Left ventricle myocardium inferior (tissue), 1 donor: ENCODE data around the gene ZNF468. TPM values are rescaled to one million over a fixed set of nuclear protein-coding genes. Genes with fewer than 3 reads are reported as not detected.
A peak's percentile ranks its signal among the peaks of the same experiment; 100 is the strongest.
"Not testable (repeated sequence)": the region's sequence is repeated elsewhere in the genome, so short reads cannot be mapped to it uniquely, and the experiment has no call there.

ENCODE experiments used
- DNase-seq: peaks from one replicate; pipeline ENCODE4 v3.0.0-alpha.2; 2020
- H3K27ac ChIP-seq: fragments of 200-600 bp; replicated peaks from 2 replicates; pipeline ENCODE4 v1.8.0; 2021
- H3K27me3 ChIP-seq: fragments of 200-600 bp; 2 replicates; pipeline ENCODE4 v1.8.0; 2021; ENCODE audit warnings: low read depth
- H3K36me3 ChIP-seq: fragments of 200-600 bp; 2 replicates; pipeline ENCODE4 v1.8.0; 2021
- H3K4me1 ChIP-seq: fragments of 200-600 bp; 2 replicates; pipeline ENCODE4 v1.8.0; 2021
- H3K4me3 ChIP-seq: fragments of 200-600 bp; 2 replicates; pipeline ENCODE4 v1.8.0; 2021; ENCODE audit warnings: mild to moderate bottlenecking, moderate library complexity
- H3K9me3 ChIP-seq: fragments of 200-600 bp; replicated peaks from 2 replicates; pipeline ENCODE4 v1.8.0; 2021
- intact Hi-C: fragments of 100-400 bp; cut with micrococcal nuclease; formaldehyde crosslinking; loops from one replicate; pipeline ENCODE4 v1.11.0; 2022
- total RNA-seq: library from RNA; stranded (reverse); fragmentation: NEBNext Ultra II Directional; extraction: Animal tissue kit (Norgen Biotek cat#: 25700); gene quantifications from one replicate; pipeline ENCODE4 v1.2.1, GENCODE V29; 2021
- TF ChIP-seq, protein P1 (sequence below): fragments of 200-600 bp; IDR thresholded peaks from 2 replicates; pipeline ENCODE4 v1.8.0; 2021; ENCODE audit warnings: antibody characterized with exemption, mild to moderate bottlenecking, borderline replicate concordance
- donor health status: DM: no; HTN: yes; CAD: no; lungs with severe emphysema.

The ZNF468 gene
- total RNA-seq, 1 donor from 2014 or later, result 8.3 TPM

DNA sequence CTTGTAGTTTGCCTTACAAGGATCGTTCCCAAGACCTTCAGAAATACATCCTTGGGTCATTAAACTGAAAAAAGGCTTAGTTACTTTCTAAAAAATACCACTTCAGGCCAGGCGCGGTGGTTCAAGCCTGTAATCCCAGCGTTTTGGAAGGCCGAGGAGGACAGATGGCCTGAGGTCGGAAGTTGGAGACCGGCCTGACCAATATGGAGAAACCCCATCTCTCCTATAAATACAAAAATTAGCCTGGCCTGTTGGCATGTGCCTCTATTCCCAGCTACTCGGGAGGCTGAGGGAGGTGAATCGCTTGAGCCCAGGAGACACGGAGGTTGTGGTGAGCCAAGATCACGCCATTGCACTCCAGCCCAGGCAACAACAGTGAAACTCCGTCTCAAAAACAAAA, 33.7 kb downstream of the ZNF468 start:
- intact Hi-C loops, result no loop called here
- DNase-seq, result no peak
- no peak overlapping the region for H3K4me3 ChIP-seq
- no peak overlapping the region for H3K27ac ChIP-seq
- peaks cover 11% of the 10 kb centered on the region for H3K4me1 ChIP-seq
- TF ChIP-seq, protein P1, sequence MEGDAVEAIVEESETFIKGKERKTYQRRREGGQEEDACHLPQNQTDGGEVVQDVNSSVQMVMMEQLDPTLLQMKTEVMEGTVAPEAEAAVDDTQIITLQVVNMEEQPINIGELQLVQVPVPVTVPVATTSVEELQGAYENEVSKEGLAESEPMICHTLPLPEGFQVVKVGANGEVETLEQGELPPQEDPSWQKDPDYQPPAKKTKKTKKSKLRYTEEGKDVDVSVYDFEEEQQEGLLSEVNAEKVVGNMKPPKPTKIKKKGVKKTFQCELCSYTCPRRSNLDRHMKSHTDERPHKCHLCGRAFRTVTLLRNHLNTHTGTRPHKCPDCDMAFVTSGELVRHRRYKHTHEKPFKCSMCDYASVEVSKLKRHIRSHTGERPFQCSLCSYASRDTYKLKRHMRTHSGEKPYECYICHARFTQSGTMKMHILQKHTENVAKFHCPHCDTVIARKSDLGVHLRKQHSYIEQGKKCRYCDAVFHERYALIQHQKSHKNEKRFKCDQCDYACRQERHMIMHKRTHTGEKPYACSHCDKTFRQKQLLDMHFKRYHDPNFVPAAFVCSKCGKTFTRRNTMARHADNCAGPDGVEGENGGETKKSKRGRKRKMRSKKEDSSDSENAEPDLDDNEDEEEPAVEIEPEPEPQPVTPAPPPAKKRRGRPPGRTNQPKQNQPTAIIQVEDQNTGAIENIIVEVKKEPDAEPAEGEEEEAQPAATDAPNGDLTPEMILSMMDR, result no peak
- no peaks in the 10 kb centered on the region for H3K9me3 ChIP-seq
- H3K27me3 ChIP-seq, result no peaks in the 10 kb centered on the region
- no peaks in the 10 kb centered on the region for H3K36me3 ChIP-seq

DNA sequence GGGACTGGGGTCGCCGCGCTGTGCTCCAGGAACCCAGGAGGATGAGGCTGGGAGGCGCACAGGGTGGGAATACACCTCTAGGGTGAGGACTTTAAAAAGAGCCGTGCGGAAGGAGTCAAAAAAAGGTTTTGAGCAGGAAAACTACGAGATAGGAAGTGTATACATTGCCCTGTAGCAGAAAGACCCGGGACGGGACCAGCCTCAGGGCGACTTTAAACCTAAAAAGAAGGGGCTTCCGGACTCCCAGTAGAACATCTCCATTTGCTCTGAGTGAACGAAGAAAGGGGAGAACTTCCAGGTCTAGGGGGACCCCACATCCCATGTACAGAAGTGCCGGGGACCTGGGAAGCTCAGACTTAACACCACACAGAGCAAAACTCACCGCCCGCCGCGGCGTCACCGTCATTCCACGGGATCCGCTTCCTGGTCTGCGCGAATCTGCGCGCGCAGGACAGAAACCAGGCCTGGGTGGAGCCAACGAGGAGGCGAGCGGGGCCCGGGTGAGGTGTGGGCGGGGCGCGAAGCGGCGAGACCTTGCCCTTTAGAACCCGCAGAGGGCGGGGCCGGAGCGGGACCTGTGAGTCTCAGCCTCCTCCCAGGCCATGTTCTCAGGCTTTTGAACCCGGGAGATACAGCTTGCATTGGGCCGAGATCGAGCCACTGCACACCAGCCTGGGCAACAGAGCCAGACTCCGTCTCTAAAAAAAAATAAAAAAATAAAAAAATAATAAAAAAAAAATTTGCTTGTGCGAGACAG, 36.0 kb downstream of the ZNF468 start, which contains the start of gene ZNF28:
Gene ZNF28, minus strand, starts transcription at position 430 of the 757 bp plus-strand sequence. CDS start 3,675 bp downstream, outside the sequence.
- H3K4me1 ChIP-seq, result peaks cover 11% of the 10 kb centered on the region
- H3K27me3 ChIP-seq, H3K36me3 ChIP-seq, intact Hi-C loops, H3K9me3 ChIP-seq: not testable (repeated sequence)
- H3K4me3 ChIP-seq, result peak within 1 kb of the TSS; percentile 83
- H3K27ac ChIP-seq, result peak within 1 kb of the TSS; percentile 76
- peak; percentile 77 for DNase-seq

DNA sequence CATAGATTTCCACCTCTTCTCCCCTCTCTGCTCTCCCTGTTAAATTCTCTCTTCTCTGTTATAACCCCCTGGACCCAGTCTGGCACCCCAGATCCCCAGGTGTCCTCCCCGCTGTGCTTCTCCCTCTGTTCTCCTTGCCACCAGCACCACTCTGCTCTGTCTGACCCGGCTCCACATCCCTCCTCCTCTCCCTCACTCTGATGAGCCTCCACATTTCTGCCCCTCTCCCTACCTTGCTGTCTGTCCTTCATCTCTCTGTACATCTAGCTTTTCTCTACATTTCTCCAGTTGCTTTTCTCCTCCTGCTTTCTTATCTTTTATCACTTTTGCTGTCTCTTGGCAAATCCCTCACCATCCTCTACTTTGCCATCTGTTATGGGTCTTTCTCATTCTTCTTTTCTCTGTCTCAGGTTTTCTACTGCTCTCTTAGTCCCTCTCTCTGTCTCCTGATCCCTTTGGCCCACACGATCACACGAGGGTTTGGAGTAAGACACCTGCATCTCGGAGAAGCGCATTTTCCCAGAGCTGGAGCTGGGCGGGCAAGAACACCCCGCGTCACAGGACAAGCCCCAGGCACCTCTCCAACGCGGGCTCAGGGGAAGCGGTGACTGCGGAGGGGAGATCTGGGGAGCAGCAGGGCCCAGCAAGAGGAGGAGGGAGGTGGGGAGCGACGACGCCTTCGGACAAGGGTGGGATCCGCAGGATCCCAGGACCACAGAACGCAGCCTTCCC, 36.8 kb downstream of the ZNF468 start:
- H3K27ac ChIP-seq, result peak overlapping the region; percentile 76
- peaks cover 11% of the 10 kb centered on the region for H3K4me1 ChIP-seq
- H3K27me3 ChIP-seq, H3K9me3 ChIP-seq, intact Hi-C loops: not testable (repeated sequence)
- H3K4me3 ChIP-seq, result peak overlapping the region; percentile 83
- DNase-seq, result peak; percentile 19
- H3K36me3 ChIP-seq, result peaks cover 12% of the 10 kb centered on the region

DNA sequence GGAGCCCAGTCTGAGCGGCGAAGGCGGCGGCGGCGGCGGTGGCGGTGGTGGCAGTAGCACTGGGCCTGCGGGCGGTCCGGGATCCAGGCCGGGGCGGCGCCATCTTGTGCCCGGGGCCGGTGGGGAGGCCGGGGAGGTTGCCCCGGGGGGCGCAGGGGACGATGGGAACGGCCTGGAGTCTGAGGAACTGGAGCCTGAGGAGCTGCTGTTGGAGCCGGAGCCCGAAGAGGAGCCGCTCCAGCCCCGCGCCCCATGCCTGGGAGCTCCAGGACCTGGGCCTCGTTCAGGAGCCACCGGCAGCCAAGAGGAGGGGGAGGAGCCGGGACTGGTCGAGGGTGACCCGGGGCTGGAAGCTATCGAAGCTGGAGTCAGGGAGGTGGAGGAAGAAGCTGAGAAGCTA, 47.6 kb downstream of the ZNF468 start:
- TF ChIP-seq, protein P1, result no peak
- peaks cover 31% of the 10 kb centered on the region for H3K9me3 ChIP-seq
- H3K4me3 ChIP-seq, result no peak overlapping the region
- no peak for DNase-seq
- H3K4me1 ChIP-seq, result no peaks in the 10 kb centered on the region
- no peaks in the 10 kb centered on the region for H3K27me3 ChIP-seq
- intact Hi-C loops, result no loop called here
- H3K36me3 ChIP-seq, result peaks cover 70% of the 10 kb centered on the region
- no peak overlapping the region for H3K27ac ChIP-seq

DNA sequence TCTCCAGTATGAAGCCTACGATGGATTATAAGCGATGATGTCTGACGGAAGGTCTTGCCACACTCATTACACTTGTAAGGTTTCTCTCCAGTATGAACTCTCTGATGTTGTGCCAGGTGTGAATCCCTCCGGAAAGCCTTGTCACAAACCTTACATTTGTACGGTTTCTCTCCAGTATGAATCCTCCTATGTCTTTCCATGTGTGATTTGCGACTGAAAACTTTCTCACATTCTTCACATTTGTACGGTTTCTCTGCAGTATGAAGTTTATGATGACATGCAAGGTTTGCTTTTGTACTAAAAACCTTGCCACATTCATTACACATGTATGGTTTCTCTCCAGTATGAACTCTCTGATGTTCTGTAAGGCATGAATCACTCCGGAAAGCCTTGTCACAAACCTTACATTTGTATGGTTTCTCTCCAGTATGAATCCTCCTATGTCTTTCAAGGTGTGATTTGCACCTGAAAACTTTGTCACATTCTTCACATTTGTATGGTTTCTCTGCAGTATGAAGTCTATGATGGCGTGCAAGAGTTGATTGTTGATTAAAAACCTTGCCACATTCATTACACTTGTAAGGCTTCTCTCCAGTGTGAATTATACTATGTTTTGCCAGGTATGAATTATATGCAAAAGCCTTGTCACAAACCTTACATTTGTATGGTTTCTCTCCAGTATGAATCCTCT, 57.3 kb downstream of the ZNF468 start:
- H3K4me3 ChIP-seq, intact Hi-C loops, H3K27me3 ChIP-seq, H3K4me1 ChIP-seq, DNase-seq, H3K27ac ChIP-seq: not testable (repeated sequence)
- peaks cover 79% of the 10 kb centered on the region for H3K36me3 ChIP-seq
- H3K9me3 ChIP-seq, result peaks cover 100% of the 10 kb centered on the region

DNA sequence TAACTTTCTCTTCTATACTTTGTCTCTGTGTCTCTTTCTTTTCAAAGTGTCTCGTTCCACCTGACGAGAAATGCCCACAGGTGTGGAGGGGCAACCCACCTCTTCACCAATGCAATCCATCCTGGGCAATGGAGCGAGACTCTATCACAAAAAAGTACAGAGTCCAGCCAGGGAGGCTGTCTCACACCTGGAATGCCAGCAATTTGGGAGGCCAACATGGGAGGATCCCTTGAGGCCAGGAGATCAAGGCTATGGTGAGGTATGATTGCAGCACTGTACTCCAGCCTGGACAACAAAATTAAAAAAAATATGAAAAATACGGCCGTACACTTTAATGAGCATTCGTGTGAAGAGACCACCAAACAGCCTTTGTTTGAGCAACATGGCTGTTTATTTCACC, 68.0 kb downstream of the ZNF468 start:
- intact Hi-C loops, result no loop called here
- H3K4me1 ChIP-seq, result peaks cover 22% of the 10 kb centered on the region
- TF ChIP-seq, protein P1, result no peak

More for the DNA sequence above, 68.0 kb downstream of the ZNF468 start:
- H3K36me3 ChIP-seq, result no peaks in the 10 kb centered on the region
- H3K4me3 ChIP-seq, result no peak overlapping the region
- DNase-seq, result no peak
- H3K9me3 ChIP-seq, result peaks cover 5% of the 10 kb centered on the region
- H3K27ac ChIP-seq, result no peak overlapping the region
- H3K27me3 ChIP-seq, result no peaks in the 10 kb centered on the region

Other genes starting within 250 kb of the ZNF468 start
- gene ZNF83, start 219.3 kb downstream of the ZNF468 start, total RNA-seq, result 21.1 TPM
- 7.0 TPM for gene ZNF611, start 122.6 kb downstream of the ZNF468 start, total RNA-seq
- 2.9 TPM for gene ZNF600, start 70.8 kb downstream of the ZNF468 start, total RNA-seq
- 7.1 TPM for gene ZNF28, start 36.0 kb downstream of the ZNF468 start, total RNA-seq
- gene ZNF320, start 40.0 kb upstream of the ZNF468 start, total RNA-seq, result 11.1 TPM
- gene ZNF888, start 65.8 kb upstream of the ZNF468 start, total RNA-seq, result 1.6 TPM
- gene ZNF816, start 105.3 kb upstream of the ZNF468 start, total RNA-seq, result 5.9 TPM
- gene ERVV-1, start 156.3 kb upstream of the ZNF468 start, total RNA-seq, result 0.11 TPM
- not detected for gene ERVV-2, start 187.1 kb upstream of the ZNF468 start, total RNA-seq
- gene ZNF160, start 245.8 kb upstream of the ZNF468 start, total RNA-seq, result 16.8 TPM